ENCODE results near the gene MYOG.

MYOG gene

DNA sequence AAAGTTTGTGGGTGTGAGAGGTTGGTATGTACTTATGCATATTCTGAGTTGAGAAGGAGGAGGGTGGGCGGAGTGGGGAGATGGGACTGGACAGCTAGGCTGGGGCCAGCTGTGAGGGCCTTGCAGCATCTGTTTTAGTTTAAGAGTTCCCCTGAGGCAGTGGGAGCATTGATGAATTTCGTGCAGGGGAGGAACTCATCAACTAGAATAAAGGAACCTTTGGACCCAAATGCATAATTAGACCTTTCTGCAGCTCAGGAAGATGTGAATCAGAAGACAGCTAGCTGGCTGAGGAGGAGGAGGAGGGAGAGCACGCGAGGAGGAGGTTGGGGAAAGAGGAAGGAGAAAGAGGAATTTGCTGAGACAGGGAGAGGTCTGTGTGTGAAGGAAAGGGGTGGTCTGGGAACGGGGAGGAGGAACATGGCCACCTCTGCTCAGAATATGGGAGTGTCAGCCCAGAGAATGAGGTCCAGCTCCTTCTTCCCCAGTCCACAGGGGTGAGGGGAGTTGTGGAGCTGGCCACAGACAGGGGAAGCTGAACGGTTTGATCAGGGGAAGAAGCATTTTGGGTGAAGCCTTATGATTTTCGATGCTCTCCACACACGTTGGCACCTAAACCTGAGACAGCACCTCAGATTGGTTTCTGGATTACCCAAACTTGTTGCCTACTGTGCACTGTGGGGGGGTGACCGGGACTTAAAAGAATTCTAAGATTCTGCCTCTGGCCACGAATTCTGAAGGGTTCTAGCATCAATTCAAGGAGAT lies 27.7 kb downstream of the MYOG start:
- H3K27ac ChIP-seq = no peak overlapping the region
- no peaks in the 10 kb centered on the region for H3K9me3 ChIP-seq (ENCODE audit: low read depth, low read length)
- no peak for TF ChIP-seq FOXP2 (optimal IDR thresholded peaks at IDR 0.05; ENCODE audit: control extremely low read depth, extremely low read length, insufficient read depth)
- TF ChIP-seq EZH2 (IDR thresholded peaks at IDR 0.05) = no peak
- no peak for TF ChIP-seq POLR2AphosphoS5 (IDR thresholded peaks at IDR 0.05; ENCODE audit: borderline replicate concordance, low read depth, low read length)
- H3K9ac ChIP-seq (ENCODE audit: insufficient read length) = no peak overlapping the region
- H3K4me3 ChIP-seq = peak overlapping the region; percentile 39
- H3K36me3 ChIP-seq (ENCODE audit: insufficient read depth, low read length) = no peaks in the 10 kb centered on the region
- DNase-seq (ENCODE audit: low read depth, low spot score) = peak; percentile 37

DNA sequence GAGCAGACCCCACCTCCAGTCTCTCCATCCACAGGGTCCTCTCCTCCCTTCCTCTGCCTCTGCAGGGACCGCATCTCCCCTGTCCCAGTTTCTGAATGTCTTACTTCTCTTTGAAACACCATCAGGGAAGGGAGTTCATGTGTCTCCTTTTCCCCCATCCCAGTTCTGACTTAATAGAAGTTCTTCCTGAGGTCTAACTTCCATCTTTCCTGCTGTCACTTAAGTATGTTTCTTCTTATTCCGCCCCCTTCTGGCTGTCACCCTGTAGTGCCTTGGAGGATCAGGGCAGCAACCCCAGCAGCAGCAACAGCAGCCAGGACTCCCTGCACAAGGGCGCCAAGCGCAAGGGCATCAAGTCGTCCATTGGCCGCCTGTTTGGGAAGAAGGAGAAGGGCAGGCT lies 29.3 kb downstream of the MYOG start:
- TF ChIP-seq FOXP2 (optimal IDR thresholded peaks at IDR 0.05; ENCODE audit: control extremely low read depth, extremely low read length, insufficient read depth) (no peak), EZH2 (IDR thresholded peaks at IDR 0.05) (no peak), POLR2AphosphoS5 (IDR thresholded peaks at IDR 0.05; ENCODE audit: borderline replicate concordance, low read depth, low read length) (no peak)
- no peak for DNase-seq (ENCODE audit: low read depth, low spot score)
- Histone ChIP-seq H3K4me3 (no peak overlapping the region), H3K9ac (ENCODE audit: insufficient read length) (no peak overlapping the region), H3K9me3 (ENCODE audit: low read depth, low read length) (no peaks in the 10 kb centered on the region), H3K36me3 (ENCODE audit: insufficient read depth, low read length) (no peaks in the 10 kb centered on the region), H3K27ac (no peak overlapping the region)

DNA sequence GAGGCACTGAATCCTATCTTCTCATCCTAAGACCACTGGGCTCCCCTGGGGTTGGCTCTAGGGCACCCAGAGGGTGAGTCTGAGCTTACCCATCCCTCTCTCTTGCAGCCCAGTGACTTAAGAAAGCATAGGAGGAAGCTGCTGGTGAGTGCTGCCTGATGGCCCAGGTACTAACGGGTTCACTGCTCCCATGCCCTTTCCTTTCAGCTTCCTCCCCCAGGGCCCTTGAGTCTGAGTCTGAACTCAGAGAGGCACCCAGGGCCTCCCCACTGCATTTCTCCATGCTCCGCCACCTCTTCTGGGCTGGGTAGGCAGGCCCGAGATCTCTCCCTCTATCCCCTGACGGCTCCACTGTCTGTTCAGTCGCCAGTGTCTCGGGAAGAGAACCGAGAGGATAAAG lies 29.8 kb downstream of the MYOG start:
- Histone ChIP-seq H3K9ac (ENCODE audit: insufficient read length) (no peak overlapping the region), H3K36me3 (ENCODE audit: insufficient read depth, low read length) (no peaks in the 10 kb centered on the region), H3K27ac (no peak overlapping the region), H3K9me3 (ENCODE audit: low read depth, low read length) (no peaks in the 10 kb centered on the region), H3K4me3 (no peak overlapping the region)
- TF ChIP-seq EZH2 (IDR thresholded peaks at IDR 0.05) = no peak
- TF ChIP-seq POLR2AphosphoS5 (IDR thresholded peaks at IDR 0.05; ENCODE audit: borderline replicate concordance, low read depth, low read length) = no peak
- no peak for TF ChIP-seq FOXP2 (optimal IDR thresholded peaks at IDR 0.05; ENCODE audit: control extremely low read depth, extremely low read length, insufficient read depth)
- DNase-seq (ENCODE audit: low read depth, low spot score) = no peak

DNA sequence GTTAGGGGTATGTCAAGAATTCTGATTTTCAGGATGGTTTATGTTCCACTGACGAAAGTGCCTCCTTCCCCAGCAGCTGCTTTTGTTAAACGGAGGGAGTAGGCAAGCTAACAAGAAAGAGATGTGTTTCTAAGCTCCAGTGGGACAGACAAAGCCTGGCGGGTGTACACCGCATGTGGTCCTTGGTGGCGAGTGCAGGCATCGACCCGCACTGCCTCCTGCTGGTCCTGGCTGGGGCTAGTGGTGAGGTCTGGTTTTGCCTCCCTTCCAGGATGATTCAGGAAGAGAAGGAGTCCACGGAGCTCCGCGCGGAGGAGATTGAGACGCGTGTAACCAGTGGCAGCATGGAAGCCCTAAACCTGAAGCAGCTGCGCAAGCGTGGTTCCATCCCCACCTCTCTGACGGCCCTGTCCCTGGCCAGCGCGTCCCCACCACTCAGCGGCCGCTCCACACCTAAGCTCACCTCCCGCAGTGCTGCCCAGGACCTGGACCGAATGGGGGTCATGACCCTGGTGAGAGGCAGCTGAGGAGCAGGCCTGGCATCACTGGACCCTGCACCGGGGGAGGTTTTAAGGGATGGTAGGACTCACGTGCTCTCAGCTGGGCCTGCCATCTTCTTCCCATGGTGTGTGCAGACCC lies 30.5 kb downstream of the MYOG start:
- Histone ChIP-seq H3K9me3 (ENCODE audit: low read depth, low read length) (no peaks in the 10 kb centered on the region), H3K9ac (ENCODE audit: insufficient read length) (no peak overlapping the region), H3K36me3 (ENCODE audit: insufficient read depth, low read length) (no peaks in the 10 kb centered on the region), H3K4me3 (no peak overlapping the region), H3K27ac (no peak overlapping the region)
- no peak for DNase-seq (ENCODE audit: low read depth, low spot score)
- TF ChIP-seq FOXP2 (optimal IDR thresholded peaks at IDR 0.05; ENCODE audit: control extremely low read depth, extremely low read length, insufficient read depth) (no peak), EZH2 (IDR thresholded peaks at IDR 0.05) (no peak), POLR2AphosphoS5 (IDR thresholded peaks at IDR 0.05; ENCODE audit: borderline replicate concordance, low read depth, low read length) (no peak)

DNA sequence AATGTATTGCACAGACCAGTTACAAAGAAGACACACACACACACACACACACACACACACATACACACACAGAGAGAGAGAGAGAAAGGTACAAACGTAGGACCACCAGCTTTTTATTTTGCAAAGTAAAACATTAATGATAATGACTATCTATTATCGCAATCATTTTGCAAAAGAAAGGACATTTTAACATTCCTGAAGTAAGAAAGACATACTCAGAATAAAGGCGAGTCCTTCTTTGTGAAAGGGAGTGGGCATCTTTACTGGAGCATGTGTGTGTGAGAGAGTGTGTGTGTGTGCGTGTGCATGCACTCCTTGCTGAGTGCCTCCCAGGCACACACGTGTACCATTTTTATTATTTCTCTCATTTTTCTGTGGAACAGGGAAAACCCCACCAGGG lies 31.2 kb downstream of the MYOG start:
- no peak overlapping the region for H3K4me3 ChIP-seq
- DNase-seq (ENCODE audit: low read depth, low spot score) = no peak
- H3K27ac ChIP-seq = no peak overlapping the region
- H3K36me3 ChIP-seq (ENCODE audit: insufficient read depth, low read length) = no peaks in the 10 kb centered on the region
- no peaks in the 10 kb centered on the region for H3K9me3 ChIP-seq (ENCODE audit: low read depth, low read length)
- no peak overlapping the region for H3K9ac ChIP-seq (ENCODE audit: insufficient read length)
- TF ChIP-seq EZH2 (IDR thresholded peaks at IDR 0.05) (no peak), FOXP2 (optimal IDR thresholded peaks at IDR 0.05; ENCODE audit: control extremely low read depth, extremely low read length, insufficient read depth) (no peak), POLR2AphosphoS5 (IDR thresholded peaks at IDR 0.05; ENCODE audit: borderline replicate concordance, low read depth, low read length) (no peak)

DNA sequence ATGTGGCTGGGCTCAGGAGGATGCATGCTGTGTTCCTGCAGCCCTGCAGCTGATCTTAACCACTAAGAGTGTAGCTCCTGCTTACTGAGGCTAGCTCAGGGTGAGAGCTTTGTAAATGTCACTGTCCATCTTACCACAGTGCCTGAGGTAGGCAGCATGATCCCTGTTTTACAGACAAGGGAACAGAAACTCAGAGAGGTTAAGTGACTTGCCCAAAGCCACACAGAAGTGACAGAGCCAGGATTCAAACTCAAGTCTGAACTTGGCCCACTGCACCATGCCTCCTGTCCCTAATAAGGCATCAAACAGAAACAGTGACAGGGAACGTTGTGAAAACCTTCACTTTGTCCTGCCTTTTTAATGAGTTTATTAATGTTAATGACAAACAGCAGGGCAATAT lies 31.6 kb downstream of the MYOG start:
- no peak overlapping the region for H3K4me3 ChIP-seq
- no peaks in the 10 kb centered on the region for H3K9me3 ChIP-seq (ENCODE audit: low read depth, low read length)
- TF ChIP-seq EZH2 (IDR thresholded peaks at IDR 0.05) (no peak), POLR2AphosphoS5 (IDR thresholded peaks at IDR 0.05; ENCODE audit: borderline replicate concordance, low read depth, low read length) (no peak), FOXP2 (optimal IDR thresholded peaks at IDR 0.05; ENCODE audit: control extremely low read depth, extremely low read length, insufficient read depth) (no peak)
- no peak overlapping the region for H3K9ac ChIP-seq (ENCODE audit: insufficient read length)
- H3K27ac ChIP-seq = no peak overlapping the region
- H3K36me3 ChIP-seq (ENCODE audit: insufficient read depth, low read length) = no peaks in the 10 kb centered on the region
- no peak for DNase-seq (ENCODE audit: low read depth, low spot score)

DNA sequence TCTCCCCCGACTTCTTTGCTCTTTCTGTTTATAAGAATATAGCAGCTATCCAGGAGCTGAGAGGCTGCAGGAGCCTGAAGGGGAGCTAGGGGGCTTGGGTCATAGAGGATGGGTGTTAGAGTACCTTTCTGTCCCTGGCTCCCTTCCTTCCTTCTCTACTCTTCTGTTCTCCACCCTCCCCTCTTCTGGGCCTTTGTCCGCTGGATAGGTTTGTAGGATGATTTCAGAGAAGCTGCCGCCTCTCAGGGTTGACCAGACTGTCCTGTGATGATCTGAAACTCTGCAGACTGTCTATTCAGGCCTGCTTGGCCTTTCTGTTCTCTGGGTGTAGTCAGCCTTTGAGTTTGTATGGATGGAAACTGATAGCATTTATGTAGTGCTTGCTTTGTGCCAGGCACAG lies 33.2 kb downstream of the MYOG start:
- Histone ChIP-seq H3K4me3 (no peak overlapping the region), H3K9ac (ENCODE audit: insufficient read length) (no peak overlapping the region), H3K9me3 (ENCODE audit: low read depth, low read length) (no peaks in the 10 kb centered on the region), H3K27ac (no peak overlapping the region), H3K36me3 (ENCODE audit: insufficient read depth, low read length) (no peaks in the 10 kb centered on the region)
- no peak for TF ChIP-seq EZH2 (IDR thresholded peaks at IDR 0.05)
- TF ChIP-seq FOXP2 (optimal IDR thresholded peaks at IDR 0.05; ENCODE audit: control extremely low read depth, extremely low read length, insufficient read depth) = no peak
- TF ChIP-seq POLR2AphosphoS5 (IDR thresholded peaks at IDR 0.05; ENCODE audit: borderline replicate concordance, low read depth, low read length) = no peak
- DNase-seq (ENCODE audit: low read depth, low spot score) = no peak

DNA sequence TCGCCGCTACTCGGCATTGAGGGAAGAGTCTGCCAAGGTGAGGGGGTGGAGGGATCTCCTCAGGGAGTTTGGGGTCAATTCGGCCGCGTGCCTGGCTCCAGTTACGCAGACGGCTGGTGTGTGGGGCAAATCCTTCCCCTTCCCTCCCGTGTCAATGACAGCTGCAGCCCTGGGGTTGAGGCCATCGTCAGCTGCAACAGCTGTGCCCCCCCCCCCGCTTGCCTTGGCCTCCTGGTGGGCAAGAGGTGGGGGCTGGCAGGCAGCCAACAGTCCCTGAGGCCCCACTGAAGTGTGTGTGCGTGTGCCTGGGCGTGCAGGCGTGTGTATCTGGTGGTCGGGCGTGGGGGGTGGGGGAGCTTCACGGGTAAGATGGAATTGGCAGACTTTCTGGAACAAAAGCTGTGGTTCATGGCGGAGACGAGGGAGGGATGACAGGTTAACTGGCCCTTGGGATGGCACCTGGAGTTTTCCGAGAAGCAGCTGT lies 33.9 kb downstream of the MYOG start:
- Histone ChIP-seq H3K36me3 (ENCODE audit: insufficient read depth, low read length) (no peaks in the 10 kb centered on the region), H3K9ac (ENCODE audit: insufficient read length) (no peak overlapping the region), H3K27ac (no peak overlapping the region), H3K9me3 (ENCODE audit: low read depth, low read length) (no peaks in the 10 kb centered on the region), H3K4me3 (no peak overlapping the region)
- DNase-seq (ENCODE audit: low read depth, low spot score) = no peak
- TF ChIP-seq EZH2 (IDR thresholded peaks at IDR 0.05) (no peak), POLR2AphosphoS5 (IDR thresholded peaks at IDR 0.05; ENCODE audit: borderline replicate concordance, low read depth, low read length) (no peak), FOXP2 (optimal IDR thresholded peaks at IDR 0.05; ENCODE audit: control extremely low read depth, extremely low read length, insufficient read depth) (no peak)

Data from SK-N-MC (cell line).